Trophoblast cell (in vitro differentiated cells and primary cell): ENCODE data around the gene ASCC3.
"Not testable (repeated sequence)": the region's sequence is repeated elsewhere in the genome, so short reads cannot be mapped to it uniquely, and the experiment has no call there.

Experiments used
- DNase-seq, 2 donors: peaks; one replicate each; pipeline ENCODE4 v3.0.0-alpha.2; 2016
- H2AFZ ChIP-seq: 2 replicates; pipeline ENCODE4 v1.6.1; 2013; ENCODE audit warnings: low read length, moderate library complexity, mild to moderate bottlenecking; ENCODE audit not compliant: insufficient read depth, poor library complexity
- H2AK5ac ChIP-seq: 2 replicates; pipeline ENCODE4 v1.6.1; 2013; ENCODE audit warnings: mild to moderate bottlenecking, low read length
- H2BK120ac ChIP-seq: 2 replicates; pipeline ENCODE4 v1.6.1; 2013; ENCODE audit warnings: low read length, mild to moderate bottlenecking, moderate library complexity; ENCODE audit not compliant: insufficient read depth, poor library complexity
- H2BK12ac ChIP-seq: 2 replicates; pipeline ENCODE4 v1.6.1; 2013; ENCODE audit warnings: mild to moderate bottlenecking, low read length, moderate library complexity
- H2BK5ac ChIP-seq: 2 replicates; pipeline ENCODE4 v1.6.1; 2013; ENCODE audit warnings: low read length, low read depth, moderate library complexity, mild to moderate bottlenecking; ENCODE audit not compliant: poor library complexity
- H3K14ac ChIP-seq: 2 replicates; pipeline ENCODE4 v1.6.1; 2013; ENCODE audit warnings: mild to moderate bottlenecking, low read length
- H3K18ac ChIP-seq: 2 replicates; pipeline ENCODE4 v1.6.1; 2013; ENCODE audit warnings: mild to moderate bottlenecking, low read length
- H3K23ac ChIP-seq: 2 replicates; pipeline ENCODE4 v1.6.1; 2013; ENCODE audit warnings: low read length
- H3K27ac ChIP-seq: 2 replicates; pipeline ENCODE4 v1.5.1; 2013; ENCODE audit warnings: low read depth, mild to moderate bottlenecking, inconsistent platforms, low read length, moderate library complexity
- H3K27me3 ChIP-seq: 2 replicates; pipeline ENCODE4 v1.6.1; 2013; ENCODE audit warnings: inconsistent platforms, mild to moderate bottlenecking, low read length, moderate library complexity; ENCODE audit not compliant: insufficient read depth
- H3K36me3 ChIP-seq, 2 experiments: 1 replicate in 1 of 2; 2 replicates in 1 of 2; pipeline ENCODE4 v1.6.1; 2013; ENCODE audit warnings: low read length in 2 of 2, mild to moderate bottlenecking in 2 of 2, moderate library complexity in 1 of 2; ENCODE audit not compliant: insufficient read depth in 2 of 2, control insufficient read depth in 1 of 2
- H3K4ac ChIP-seq: 2 replicates; pipeline ENCODE4 v1.6.1; 2013; ENCODE audit warnings: low read depth, mild to moderate bottlenecking, low read length, moderate library complexity
- H3K4me1 ChIP-seq, 2 experiments: 1 replicate in 1 of 2; 2 replicates in 1 of 2; pipeline ENCODE4 v1.6.1; 2013; ENCODE audit warnings: low read length in 2 of 2, mild to moderate bottlenecking in 2 of 2, moderate library complexity in 1 of 2; ENCODE audit not compliant: insufficient read depth in 2 of 2, control insufficient read depth in 1 of 2
- H3K4me2 ChIP-seq: 2 replicates; pipeline ENCODE4 v1.6.1; 2013; ENCODE audit warnings: inconsistent platforms, mild to moderate bottlenecking, low read length, moderate library complexity
- H3K4me3 ChIP-seq: 2 replicates; pipeline ENCODE4 v1.5.1; 2013; ENCODE audit warnings: mild to moderate bottlenecking, low read depth, low read length, inconsistent platforms
- H3K79me1 ChIP-seq: one replicate; pipeline ENCODE4 v1.6.1; 2013; ENCODE audit warnings: low read length
- H3K79me2 ChIP-seq: 2 replicates; pipeline ENCODE4 v1.6.1; 2013; ENCODE audit warnings: low read length, mild to moderate bottlenecking; ENCODE audit not compliant: control insufficient read depth, insufficient read depth, poor library complexity
- H3K9ac ChIP-seq: 2 replicates; pipeline ENCODE4 v1.6.1; 2013; ENCODE audit warnings: mild to moderate bottlenecking, low read length
- H3K9me3 ChIP-seq: 2 replicates; pipeline ENCODE4 v1.6.1; 2013; ENCODE audit warnings: low read depth, mild to moderate bottlenecking, control low read depth, inconsistent platforms, low read length; ENCODE audit not compliant: insufficient read depth
- H4K12ac ChIP-seq: 2 replicates; pipeline ENCODE4 v1.6.1; 2013; ENCODE audit warnings: low read depth, mild to moderate bottlenecking, low read length, moderate library complexity
- H4K8ac ChIP-seq: 2 replicates; pipeline ENCODE4 v1.6.1; 2013; ENCODE audit warnings: low read depth, mild to moderate bottlenecking, low read length, moderate library complexity
- H4K91ac ChIP-seq: one replicate; pipeline ENCODE4 v1.6.1; 2013; ENCODE audit warnings: low read depth, mild to moderate bottlenecking, low read length, moderate library complexity
- WGBS: extraction: QIAGEN DNeasy Blood & Tissue Kit; methylation state at CpG from one replicate; pipeline ENCODE4 v1.1.7; 2013; ENCODE audit warnings: missing lambda C conversion rate; ENCODE audit not compliant: insufficient read length, insufficient coverage; ENCODE audit errors: extremely low coverage; 5-methylcytosine and 5-hydroxymethylcytosine counted together

ASCC3 gene

GRCh38 chr6:100833972-100834574 is 47.1 kb downstream of the ASCC3 start:
- H3K4ac ChIP-seq: no peak overlapping the region
- WGBS: no CpG with 5 or more reads among the region's 5 CpGs

GRCh38 chr6:100829077-100829595 is 52.0 kb downstream of the ASCC3 start:
- H3K9me3 ChIP-seq, H3K14ac ChIP-seq, H2BK120ac ChIP-seq, H2BK5ac ChIP-seq, H3K4me2 ChIP-seq, H4K12ac ChIP-seq, H4K8ac ChIP-seq, H3K36me3 ChIP-seq, H3K27ac ChIP-seq, H3K9ac ChIP-seq, H2BK12ac ChIP-seq, H2AFZ ChIP-seq, H3K79me1 ChIP-seq, H3K4ac ChIP-seq, H3K79me2 ChIP-seq, H2AK5ac ChIP-seq, H3K27me3 ChIP-seq, H3K4me1 ChIP-seq, DNase-seq, H4K91ac ChIP-seq, H3K4me3 ChIP-seq, H3K18ac ChIP-seq, H3K23ac ChIP-seq: not testable (repeated sequence)
- no CpG with 5 or more reads among the region's 27 CpGs for WGBS

More at GRCh38 chr6:100833972-100834574, 47.1 kb downstream of the ASCC3 start:
- no peaks in the 10 kb centered on the region for H3K9me3 ChIP-seq
- H3K14ac ChIP-seq: no peak overlapping the region
- no peak overlapping the region for H3K18ac ChIP-seq
- DNase-seq: no peak
- H3K4me1 ChIP-seq: no peaks in the 10 kb centered on the region
- H3K27me3 ChIP-seq: no peaks in the 10 kb centered on the region
- H3K4me3 ChIP-seq: no peak overlapping the region
- no peak overlapping the region for H3K27ac ChIP-seq
- no peak overlapping the region for H2BK12ac ChIP-seq
- no peak overlapping the region for H4K91ac ChIP-seq
- no peaks in the 10 kb centered on the region for H3K79me1 ChIP-seq
- H4K8ac ChIP-seq: no peak overlapping the region
- peaks cover under 1 to 3% of the 10 kb centered on the region in 2 experiments for H3K36me3 ChIP-seq
- H3K23ac ChIP-seq: no peak overlapping the region
- H4K12ac ChIP-seq: no peak overlapping the region
- H2BK120ac ChIP-seq: no peak overlapping the region
- no peak overlapping the region for H3K4me2 ChIP-seq
- no peak overlapping the region for H3K9ac ChIP-seq
- peaks cover 2% of the 10 kb centered on the region for H3K79me2 ChIP-seq
- H2BK5ac ChIP-seq: no peak overlapping the region
- no peak overlapping the region for H2AFZ ChIP-seq
- no peak overlapping the region for H2AK5ac ChIP-seq

- no CpG with 5 or more reads among the region's 5 CpGs for WGBS
- no peaks in the 10 kb centered on the region for H3K4me1 ChIP-seq
- no peaks in the 10 kb centered on the region for H3K79me1 ChIP-seq
- H4K91ac ChIP-seq: no peak overlapping the region
- no peaks in the 10 kb centered on the region for H3K27me3 ChIP-seq
- H3K4me2 ChIP-seq: no peak overlapping the region
- H4K12ac ChIP-seq: no peak overlapping the region
- H2BK12ac ChIP-seq: no peak overlapping the region
- DNase-seq: no peak
- no peak overlapping the region for H3K4ac ChIP-seq
- no peak overlapping the region for H3K27ac ChIP-seq
- H4K8ac ChIP-seq: no peak overlapping the region
- no peak overlapping the region for H3K18ac ChIP-seq
- H3K9me3 ChIP-seq: no peaks in the 10 kb centered on the region
- H2AK5ac ChIP-seq: no peak overlapping the region
- H2AFZ ChIP-seq: no peak overlapping the region
- no peaks in the 10 kb centered on the region for H3K79me2 ChIP-seq
- H2BK120ac ChIP-seq: no peak overlapping the region
- H3K4me3 ChIP-seq: no peak overlapping the region
- no peak overlapping the region for H2BK5ac ChIP-seq
- no peaks in the 10 kb centered on the region for H3K36me3 ChIP-seq
- H3K23ac ChIP-seq: no peak overlapping the region
- H3K14ac ChIP-seq: no peak overlapping the region
- no peak overlapping the region for H3K9ac ChIP-seq
Observed at GRCh38 chr6:100823041-100823440, 58.1 kb downstream of the ASCC3 start.

GRCh38 chr6:100818066-100818465 is 63.1 kb downstream of the ASCC3 start:
- no peaks in the 10 kb centered on the region for H3K4me1 ChIP-seq
- no peak overlapping the region for H4K8ac ChIP-seq
- no peak for DNase-seq
- H3K27ac ChIP-seq: no peak overlapping the region
- H2AK5ac ChIP-seq: no peak overlapping the region
- no peak overlapping the region for H2AFZ ChIP-seq
- H3K18ac ChIP-seq: no peak overlapping the region
- H3K27me3 ChIP-seq: no peaks in the 10 kb centered on the region
- H3K23ac ChIP-seq: no peak overlapping the region
- no peak overlapping the region for H3K4me3 ChIP-seq
- H4K91ac ChIP-seq: no peak overlapping the region
- H3K36me3 ChIP-seq: no peaks in the 10 kb centered on the region
- H3K9me3 ChIP-seq: no peaks in the 10 kb centered on the region
- no peak overlapping the region for H3K9ac ChIP-seq
- WGBS: no CpG with 5 or more reads among the region's 2 CpGs
- no peaks in the 10 kb centered on the region for H3K79me2 ChIP-seq
- H3K14ac ChIP-seq: no peak overlapping the region
- no peak overlapping the region for H2BK120ac ChIP-seq
- H4K12ac ChIP-seq: no peak overlapping the region
- H2BK12ac ChIP-seq: no peak overlapping the region
- no peaks in the 10 kb centered on the region for H3K79me1 ChIP-seq
- no peak overlapping the region for H2BK5ac ChIP-seq
- no peak overlapping the region for H3K4ac ChIP-seq
- H3K4me2 ChIP-seq: no peak overlapping the region
